ENCODE results near the gene MRPS35.
A peak's percentile ranks its signal among the peaks of the same experiment; 100 is the strongest.

The MRPS35 gene

DNA sequence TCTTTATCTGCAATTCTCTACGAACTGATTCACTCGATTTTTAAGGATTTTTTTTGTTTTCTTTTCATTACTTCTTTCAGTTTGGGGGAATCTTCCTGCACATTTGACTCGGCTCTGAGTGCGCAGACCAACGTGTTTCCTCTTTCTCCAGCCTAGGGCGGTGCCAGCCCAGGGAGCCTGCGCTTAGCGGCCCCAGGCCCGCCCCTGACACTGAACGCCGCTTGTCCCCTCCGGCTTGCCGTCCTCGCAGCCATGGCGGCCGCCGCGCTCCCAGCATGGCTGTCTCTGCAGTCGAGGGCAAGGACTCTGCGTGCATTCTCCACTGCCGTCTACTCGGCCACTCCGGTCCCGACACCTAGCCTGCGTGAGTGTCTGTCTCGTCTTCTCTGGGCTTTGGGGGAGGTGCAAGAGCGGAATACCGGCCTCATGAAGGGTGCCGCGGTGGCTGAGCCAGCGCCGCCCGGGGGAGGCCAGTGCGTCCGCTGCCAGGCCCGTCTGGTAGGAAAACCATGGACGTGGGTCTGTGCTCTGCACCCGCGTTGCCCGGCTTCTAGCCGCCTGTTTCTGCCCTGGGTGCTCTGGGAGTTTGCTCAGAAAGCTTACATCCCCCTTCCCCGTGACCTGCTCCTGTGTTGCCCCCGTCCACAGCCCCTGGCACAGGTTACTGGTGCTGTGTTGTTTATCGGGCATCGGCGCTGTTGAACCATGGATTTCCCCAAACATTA lies at the start of gene MRPS35:
TSS of gene MRPS35 (plus strand) at position 241 of the 725 bp plus-strand sequence. CDS start at position 253, 12 bp downstream.
- peak; percentile 85 for DNase-seq

GRCh38 chr12:27665704-27666103 lies 44.9 kb upstream of the MRPS35 start:
- no peak for DNase-seq

GRCh38 chr12:27666510-27666909 lies 44.1 kb upstream of the MRPS35 start:
- no peak for DNase-seq

DNA sequence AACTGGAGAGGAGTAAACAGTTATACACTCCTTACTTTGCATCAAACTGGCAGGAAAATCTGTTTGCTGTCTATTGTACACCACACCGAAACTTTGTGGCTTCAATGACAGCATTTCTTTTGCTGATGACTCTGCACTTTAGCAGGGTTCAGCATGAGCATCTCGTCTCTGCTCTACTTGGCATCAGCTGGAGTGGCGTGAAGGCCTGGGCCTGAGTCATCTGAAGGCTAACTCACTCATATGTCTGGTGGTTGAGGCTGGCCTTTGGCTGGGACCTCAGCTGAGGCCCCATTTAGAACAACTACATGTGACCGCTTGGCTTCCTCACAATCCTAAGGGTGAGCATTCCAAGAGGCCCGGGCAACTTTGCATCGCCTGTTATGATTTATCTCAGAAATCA lies 43.1 kb upstream of the MRPS35 start:
- no peak for DNase-seq

GRCh38 chr12:27672051-27672450 lies 38.6 kb upstream of the MRPS35 start:
- no peak for DNase-seq

GRCh38 chr12:27672643-27673042 lies 38.0 kb upstream of the MRPS35 start:
- DNase-seq = no peak

- no peak for DNase-seq
These were observed 37.4 kb upstream of the MRPS35 start for GRCh38 chr12:27673101-27673718.

GRCh38 chr12:27674989-27675388 lies 35.6 kb upstream of the MRPS35 start:
- no peak for DNase-seq

GRCh38 chr12:27680619-27681018 lies 30.0 kb upstream of the MRPS35 start:
- DNase-seq = no peak

- DNase-seq = no peak
These were observed 28.1 kb upstream of the MRPS35 start for GRCh38 chr12:27682534-27682933.

- DNase-seq = no peak
These were observed 25.4 kb upstream of the MRPS35 start for GRCh38 chr12:27685274-27685673.

GRCh38 chr12:27686147-27686546 lies 24.5 kb upstream of the MRPS35 start:
- DNase-seq = no peak

GRCh38 chr12:27688671-27689070 lies 22.0 kb upstream of the MRPS35 start:
- DNase-seq = no peak

DNA sequence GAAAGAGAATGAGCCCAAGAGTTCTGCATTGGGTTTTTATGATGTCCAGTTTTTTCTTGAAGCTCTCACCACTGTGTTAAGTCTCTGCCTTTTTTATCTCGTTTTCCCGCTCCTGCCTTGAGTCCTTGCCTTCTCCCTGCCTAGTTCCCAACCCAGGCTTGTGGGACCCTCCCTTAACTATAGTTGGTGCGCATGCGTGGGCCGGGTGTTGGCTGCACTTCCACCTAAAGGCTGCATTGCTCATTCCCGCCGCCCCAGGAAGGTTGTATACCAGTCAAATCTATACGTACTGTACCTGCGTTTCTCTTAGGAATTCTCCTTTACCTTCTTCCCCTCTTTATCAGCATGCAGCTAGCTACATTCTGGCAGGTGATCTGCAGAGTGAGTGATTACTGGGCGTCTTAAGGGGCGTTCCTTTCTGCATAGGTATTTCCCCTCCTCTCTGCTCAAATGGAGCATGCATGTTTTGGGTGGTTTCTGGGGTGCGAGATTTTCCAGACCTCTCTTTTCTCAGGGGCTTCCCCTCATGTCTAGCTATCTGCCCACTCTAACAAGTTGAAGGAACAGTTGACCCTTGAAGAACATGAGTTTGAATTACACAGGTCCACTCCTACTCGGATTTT lies 21.0 kb upstream of the MRPS35 start:
- DNase-seq = no peak

GRCh38 chr12:27693403-27693802 lies 17.2 kb upstream of the MRPS35 start:
- DNase-seq = no peak

- no peak for DNase-seq
These were observed 14.9 kb upstream of the MRPS35 start for GRCh38 chr12:27695556-27696292.

GRCh38 chr12:27696293-27696652 lies 14.4 kb upstream of the MRPS35 start, which contains the start of gene REP15:
Gene REP15, plus strand, starts transcription at chr12:27696447. Its CDS starts 116 bp downstream, at chr12:27696563.
- no peak for DNase-seq

GRCh38 chr12:27696864-27697564 lies 13.6 kb upstream of the MRPS35 start:
- no peak for DNase-seq

- DNase-seq = peak; percentile 37
These were observed 6.7 kb upstream of the MRPS35 start for GRCh38 chr12:27703720-27704452.

DNA sequence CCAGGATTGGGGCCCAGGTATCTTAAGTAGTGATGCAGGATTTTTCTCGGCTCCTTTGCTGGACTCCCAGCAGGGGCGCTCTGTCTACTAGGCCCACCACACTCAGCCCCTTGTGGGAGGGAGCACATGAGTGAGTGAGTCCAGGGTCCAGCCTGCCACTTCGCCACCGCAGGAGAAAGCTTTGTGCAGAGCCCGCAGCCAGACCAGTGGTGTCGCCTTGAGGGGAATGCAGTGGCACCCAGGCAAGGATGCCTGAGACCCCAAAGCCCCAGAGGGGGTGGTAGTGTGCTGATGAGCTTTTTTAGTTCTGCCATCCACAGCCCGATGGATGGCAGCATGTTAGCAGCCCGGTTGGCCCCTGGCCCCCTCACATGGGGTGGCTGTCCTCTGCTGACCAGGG lies 5.4 kb upstream of the MRPS35 start:
- DNase-seq = no peak

GRCh38 chr12:27707216-27707615 lies 3.4 kb upstream of the MRPS35 start:
- DNase-seq = no peak

All from activated CD4-positive, alpha-beta T cell treated with anti-CD3 and anti-CD28 coated beads for 1 hour (primary cell).